Lung (tissue), 16 donors: ENCODE measurements around the gene PILRB. TPM values are rescaled to one million over a fixed set of nuclear protein-coding genes. Genes with fewer than 3 reads are reported as not detected.
"Not testable (repeated sequence)": the region's sequence is repeated elsewhere in the genome, so short reads cannot be mapped to it uniquely, and the experiment has no call there.

ENCODE experiments used
- ATAC-seq: fragments of 200-7000 bp; cut with Tn5 transposase; one replicate; pipeline ENCODE4 v1.9.1; 2020; ENCODE audit warnings: moderate number of reproducible peaks; ENCODE audit not compliant: insufficient read depth, low FRiP score
- DNase-seq, 3 donors: peaks; one replicate each; pipeline ENCODE4 v3.0.0-alpha.2; 2013 to 2017
- H3K27ac ChIP-seq, 2 donors: one replicate each; pipeline ENCODE4 v1.5.1; 2013; ENCODE audit warnings: mild to moderate bottlenecking in 2 of 2, moderate library complexity in 2 of 2, control low read depth in 1 of 2, inconsistent platforms in 1 of 2, low read depth in 1 of 2, low read length in 1 of 2
- H3K27me3 ChIP-seq, 3 donors: one replicate each; pipeline ENCODE4 v1.5.1; 2013; ENCODE audit warnings: low read length in 2 of 3; ENCODE audit not compliant: control insufficient read depth in 3 of 3, insufficient read depth in 3 of 3
- H3K36me3 ChIP-seq, 4 donors: one replicate each; pipeline ENCODE4 v1.5.1; 2013; ENCODE audit warnings: low read length in 4 of 4, mild to moderate bottlenecking in 1 of 4, moderate library complexity in 1 of 4; ENCODE audit not compliant: control insufficient read depth in 4 of 4, insufficient read depth in 4 of 4
- H3K4me1 ChIP-seq, 5 donors: one replicate each; pipeline ENCODE4 v1.5.1; 2013; ENCODE audit warnings: low read length in 5 of 5, mild to moderate bottlenecking in 2 of 5, moderate library complexity in 1 of 5; ENCODE audit not compliant: control insufficient read depth in 5 of 5, insufficient read depth in 5 of 5
- H3K4me3 ChIP-seq: one replicate; pipeline ENCODE4 v1.5.1; 2013; ENCODE audit warnings: mild to moderate bottlenecking, control low read depth, moderate library complexity
- H3K9ac ChIP-seq, 2 donors: one replicate each; pipeline ENCODE4 v1.5.1; 2013; ENCODE audit warnings: low read length in 2 of 2, control low read depth in 1 of 2; ENCODE audit not compliant: insufficient read depth in 1 of 2
- H3K9me3 ChIP-seq, 4 donors: one replicate each; pipeline ENCODE4 v1.5.1; 2013; ENCODE audit warnings: low read length in 3 of 4, mild to moderate bottlenecking in 1 of 4, moderate library complexity in 1 of 4; ENCODE audit not compliant: control insufficient read depth in 4 of 4, insufficient read depth in 3 of 4
- WGBS, 2 donors: extraction: QIAGEN DNeasy Blood & Tissue Kit; methylation state at CpG; one replicate each; pipeline ENCODE4 v1.1.7; 2013; 5-methylcytosine and 5-hydroxymethylcytosine counted together
- long read RNA-seq, 5 donors: transcript quantifications; one replicate each; lab custom pipeline, GENCODE V29; 2026
- polyA plus RNA-seq, 2 donors: library from polyadenylated mRNA; stranded (reverse); fragments of 200-250 nt; gene quantifications; one replicate each; pipeline ENCODE4 v1.2.1, GENCODE V29; 2013
- total RNA-seq, 2 donors: library from RNA; depleted of rRNA in 1 of 2; stranded (reverse); fragments of >200 nt in 1 of 2; gene quantifications; one replicate each; pipeline ENCODE4 v1.2.1, GENCODE V29; 2014 to 2021
- TF ChIP-seq, protein P1 (sequence below): IDR thresholded peaks from 2 replicates; pipeline ENCODE4 v1.5.1; 2012; ENCODE audit warnings: mild to moderate bottlenecking; ENCODE audit errors: control extremely low read depth, extremely low read depth
- donor health status: control.
- donor health status: control.
- donor health status: Bipolar disorder and iron deficiency.
- donor health status: healthy.
- donor health status: DM: yes; HTN: yes; CAD: no.

Gene PILRB
- total RNA-seq (10 to 100 TPM; 22.0 to 50.1 TPM), polyA plus RNA-seq (10 to 100 TPM; 26.1 to 36.3 TPM)
- long read RNA-seq, donor 1, full-length matches to known transcripts = 3 of 3 reads
- long read RNA-seq, donor 1, partial matches to known transcripts = 0 of 3 reads
- long read RNA-seq, donor 1, other reads (novel, unspliced or antisense) = 0 of 3 reads
- long read RNA-seq, donor 2 = 0 reads
- long read RNA-seq, donor 3 = 0 reads
- long read RNA-seq, donor 4, partial matches to known transcripts = 0 of 1 reads
- long read RNA-seq, donor 4, other reads (novel, unspliced or antisense) = 0 of 1 reads
- long read RNA-seq, donor 5, partial matches to known transcripts = 7 of 10 reads
- long read RNA-seq, donor 5, other reads (novel, unspliced or antisense) = 0 of 10 reads

DNA sequence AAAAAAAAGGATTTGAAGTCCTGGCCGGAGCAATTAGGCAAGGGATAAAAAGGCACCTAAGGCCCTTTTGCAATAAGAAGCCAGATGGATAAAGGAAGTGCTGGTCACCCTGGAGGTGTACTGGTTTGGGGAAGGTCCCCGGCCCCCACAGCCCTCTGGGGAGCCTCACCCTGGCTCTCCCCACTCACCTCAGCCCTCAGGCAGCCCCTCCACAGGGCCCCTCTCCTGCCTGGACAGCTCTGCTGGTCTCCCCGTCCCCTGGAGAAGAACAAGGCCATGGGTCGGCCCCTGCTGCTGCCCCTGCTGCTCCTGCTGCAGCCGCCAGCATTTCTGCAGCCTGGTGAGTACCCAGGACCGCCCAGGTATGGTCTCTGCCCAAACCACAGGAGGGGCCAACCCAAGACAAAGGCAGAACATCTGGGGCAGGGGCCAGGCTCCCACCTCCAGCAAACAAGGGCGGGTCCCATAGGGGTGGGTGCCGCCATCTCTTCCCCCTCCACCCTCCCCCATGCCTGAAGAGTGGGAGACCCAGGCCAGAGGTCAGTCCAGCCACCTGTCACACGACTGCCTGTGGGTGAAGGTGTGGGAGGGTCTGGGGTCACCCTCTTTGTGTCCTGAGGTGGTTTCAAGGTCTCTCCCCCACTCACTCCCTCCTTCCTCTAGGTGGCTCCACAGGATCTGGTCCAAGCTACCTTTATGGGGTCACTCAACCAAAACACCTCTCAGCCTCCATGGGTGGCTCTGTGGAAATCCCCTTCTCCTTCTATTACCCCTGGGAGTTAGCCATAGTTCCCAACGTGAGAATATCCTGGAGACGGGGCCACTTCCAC lies at the start of gene PILRB:
PILRB (plus strand) TSS at position 91 of the 830 bp plus-strand sequence; CDS start at position 277, 186 bp downstream.
- WGBS, 2 donors = 79 to 86% methylated on average over 9 to 11 of the region's 11 CpGs
- TF ChIP-seq, protein P1, sequence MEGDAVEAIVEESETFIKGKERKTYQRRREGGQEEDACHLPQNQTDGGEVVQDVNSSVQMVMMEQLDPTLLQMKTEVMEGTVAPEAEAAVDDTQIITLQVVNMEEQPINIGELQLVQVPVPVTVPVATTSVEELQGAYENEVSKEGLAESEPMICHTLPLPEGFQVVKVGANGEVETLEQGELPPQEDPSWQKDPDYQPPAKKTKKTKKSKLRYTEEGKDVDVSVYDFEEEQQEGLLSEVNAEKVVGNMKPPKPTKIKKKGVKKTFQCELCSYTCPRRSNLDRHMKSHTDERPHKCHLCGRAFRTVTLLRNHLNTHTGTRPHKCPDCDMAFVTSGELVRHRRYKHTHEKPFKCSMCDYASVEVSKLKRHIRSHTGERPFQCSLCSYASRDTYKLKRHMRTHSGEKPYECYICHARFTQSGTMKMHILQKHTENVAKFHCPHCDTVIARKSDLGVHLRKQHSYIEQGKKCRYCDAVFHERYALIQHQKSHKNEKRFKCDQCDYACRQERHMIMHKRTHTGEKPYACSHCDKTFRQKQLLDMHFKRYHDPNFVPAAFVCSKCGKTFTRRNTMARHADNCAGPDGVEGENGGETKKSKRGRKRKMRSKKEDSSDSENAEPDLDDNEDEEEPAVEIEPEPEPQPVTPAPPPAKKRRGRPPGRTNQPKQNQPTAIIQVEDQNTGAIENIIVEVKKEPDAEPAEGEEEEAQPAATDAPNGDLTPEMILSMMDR = no peak
- DNase-seq (no peak), ATAC-seq (no peak)
- H3K27ac ChIP-seq = peak within 1 kb of the TSS in 1 of 2 donors; percentile 4
- no peaks in the 10 kb centered on the region for H3K9me3 ChIP-seq
- peaks cover 20 to 73% (median 42%) of the 10 kb centered on the region in 4 donors for H3K36me3 ChIP-seq
- H3K9ac ChIP-seq = no peak within 1 kb of the TSS
- H3K4me1 ChIP-seq = no peaks in the 10 kb centered on the region
- no peaks in the 10 kb centered on the region for H3K27me3 ChIP-seq
- H3K4me3 ChIP-seq = no peak within 1 kb of the TSS

DNA sequence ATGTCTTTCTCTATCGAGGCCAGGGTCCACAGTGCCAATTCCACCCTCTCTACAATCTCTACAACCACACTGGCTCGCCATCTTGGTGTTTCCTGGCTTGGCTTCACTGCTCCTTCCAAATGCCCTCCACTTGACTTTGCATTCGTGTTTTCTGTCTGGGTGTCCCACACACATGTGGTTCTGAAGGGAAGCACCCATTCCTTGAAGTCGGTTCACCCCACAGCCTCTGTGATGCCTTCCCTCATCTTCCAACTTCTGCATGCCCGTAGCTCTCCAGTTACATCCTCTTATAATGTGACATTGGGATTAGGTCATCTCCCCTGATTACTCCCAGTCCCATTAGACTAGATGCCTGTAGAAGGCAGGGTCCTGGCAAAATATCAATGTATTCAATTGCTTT lies 39.6 kb upstream of the PILRB start:
- DNase-seq, ATAC-seq, H3K27me3 ChIP-seq, H3K9ac ChIP-seq, H3K9me3 ChIP-seq, H3K27ac ChIP-seq, H3K36me3 ChIP-seq, H3K4me1 ChIP-seq, H3K4me3 ChIP-seq: not testable (repeated sequence)
- 35 to 66% methylated on average over 4 of the region's 5 CpGs for WGBS, 2 donors

DNA sequence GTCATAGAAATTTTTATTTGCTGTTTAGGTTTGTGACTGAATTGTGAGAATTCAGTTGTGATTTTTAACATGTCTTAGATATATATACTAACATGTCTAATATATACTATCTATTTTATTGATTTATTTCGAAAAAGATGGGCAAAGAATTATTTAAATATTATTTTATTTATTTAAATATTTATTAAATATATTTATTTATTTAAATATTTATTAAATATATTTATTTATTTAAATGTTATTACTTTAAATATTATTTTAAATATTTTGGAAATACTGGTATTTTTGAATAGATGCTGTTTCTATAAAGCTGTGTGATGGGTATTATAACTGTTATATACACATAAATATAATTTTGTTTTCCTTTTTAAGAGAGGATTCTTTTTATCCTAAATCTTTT lies 36.3 kb upstream of the PILRB start:
- H3K36me3 ChIP-seq, H3K9ac ChIP-seq, DNase-seq, ATAC-seq, H3K4me3 ChIP-seq, H3K9me3 ChIP-seq, H3K27me3 ChIP-seq, H3K4me1 ChIP-seq, H3K27ac ChIP-seq: not testable (repeated sequence)
- WGBS, 2 donors = 95 to 97% methylated on average over 1 of the region's 1 CpG

DNA sequence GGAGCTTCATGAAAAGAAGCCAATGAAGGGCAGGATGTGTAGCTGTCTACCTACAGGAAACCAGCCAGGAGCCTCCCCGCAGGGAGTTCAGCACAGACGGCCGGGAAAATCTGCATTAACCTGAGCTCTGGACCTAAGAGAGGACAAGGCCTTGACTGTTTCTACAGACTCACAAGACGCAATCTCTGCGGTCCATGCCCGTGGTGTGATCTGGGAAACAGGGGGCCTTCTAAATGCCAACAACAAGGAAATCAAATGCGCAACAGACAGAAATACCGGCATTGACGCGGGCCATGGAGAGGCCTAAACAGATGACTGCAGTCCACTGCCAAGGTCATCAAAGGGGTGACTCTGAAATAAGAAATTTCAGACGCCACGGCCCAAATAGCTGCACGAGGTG lies 33.7 kb upstream of the PILRB start:
- H3K27me3 ChIP-seq, H3K4me1 ChIP-seq, H3K9ac ChIP-seq, ATAC-seq, H3K27ac ChIP-seq, H3K9me3 ChIP-seq, H3K36me3 ChIP-seq, H3K4me3 ChIP-seq, DNase-seq: not testable (repeated sequence)
- WGBS, 2 donors = 93 to 98% methylated on average over 7 to 13 of the region's 13 CpGs

DNA sequence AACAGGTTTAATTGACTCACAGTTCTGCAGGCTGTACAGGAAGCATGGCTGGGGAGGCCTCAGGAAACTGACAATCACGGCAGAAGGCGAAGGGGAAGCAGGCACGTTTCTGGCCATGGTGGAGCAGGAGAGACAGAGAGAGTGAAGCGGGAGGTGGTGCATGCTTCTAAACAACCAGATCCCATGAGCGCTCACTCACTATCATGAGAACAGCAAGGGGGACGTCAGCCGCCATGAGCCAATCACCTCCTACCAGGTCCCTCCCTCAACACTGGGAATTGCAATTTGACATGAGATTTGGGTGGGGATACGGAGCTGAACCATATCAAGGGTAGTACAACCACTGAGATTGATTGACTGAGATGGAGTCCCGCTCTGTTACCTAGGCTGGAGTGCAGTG lies 32.2 kb upstream of the PILRB start:
- 69 to 79% methylated on average over 9 of the region's 9 CpGs for WGBS, 2 donors
- H3K9ac ChIP-seq, H3K4me1 ChIP-seq, H3K4me3 ChIP-seq, H3K27ac ChIP-seq, DNase-seq, H3K27me3 ChIP-seq, H3K9me3 ChIP-seq, ATAC-seq, H3K36me3 ChIP-seq: not testable (repeated sequence)

DNA sequence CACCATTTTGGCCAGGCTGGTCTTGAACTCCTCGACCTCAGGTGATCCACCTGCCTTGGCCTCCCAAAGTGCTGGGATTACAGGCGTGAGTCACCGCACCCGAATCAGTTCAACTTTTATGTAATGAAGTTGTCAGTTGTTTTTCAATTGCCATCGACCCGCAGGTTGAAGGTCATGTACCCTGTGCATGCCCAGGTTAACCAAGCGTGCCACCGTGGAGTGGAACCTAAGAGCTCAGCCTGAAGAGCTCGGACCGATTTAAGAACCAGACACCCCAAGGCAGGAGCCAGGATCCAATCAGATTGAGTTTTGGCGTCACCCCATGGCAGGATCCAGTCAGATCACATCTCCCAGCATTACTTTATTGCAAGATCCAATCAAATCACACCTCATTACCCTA lies 31.0 kb upstream of the PILRB start:
- not testable (repeated sequence) for ATAC-seq
- 95 to 96% methylated on average over 10 of the region's 11 CpGs for WGBS, 2 donors

More for the DNA sequence above, 31.0 kb upstream of the PILRB start:
- not testable (repeated sequence) for H3K4me3 ChIP-seq, H3K9ac ChIP-seq, H3K9me3 ChIP-seq, H3K4me1 ChIP-seq, DNase-seq, H3K27ac ChIP-seq, H3K36me3 ChIP-seq, H3K27me3 ChIP-seq
